T-helper 17 cell (primary cell): ENCODE results near the gene SPEF2. TPM values are rescaled to one million over a fixed set of nuclear protein-coding genes. Genes with fewer than 3 reads are reported as not detected.
A peak's percentile ranks its signal among the peaks of the same experiment; 100 is the strongest.

Experiments
- ATAC-seq: fragments of 150-1000 bp; cut with Tn5 transposase; 2 replicates; pipeline ENCODE4 v1.10.0; 2021; ENCODE audit warnings: mild to moderate bottlenecking, moderate library complexity
- DNase-seq, 3 donors: peaks; one replicate each; pipeline versions ENCODE4 v3.0.0 to v3.0.0-alpha.2; 2020 to 2021
- H3K9me3 ChIP-seq: one replicate; pipeline ENCODE4 v1.7.0; 2013; ENCODE audit warnings: low read length, mild to moderate bottlenecking; ENCODE audit not compliant: control insufficient read depth, poor library complexity, severe bottlenecking
- H3K27ac Mint-ChIP-seq: one replicate; pipeline ENCODE4 v1.8.0; 2022; ENCODE audit warnings: mild to moderate bottlenecking, moderate library complexity, mixed read lengths
- H3K27me3 Mint-ChIP-seq: one replicate; pipeline ENCODE4 v1.8.0; 2022; ENCODE audit warnings: mixed read lengths
- H3K36me3 Mint-ChIP-seq: one replicate; pipeline ENCODE4 v1.8.0; 2022; ENCODE audit warnings: low read depth, mixed read lengths
- H3K4me1 Mint-ChIP-seq: one replicate; pipeline ENCODE4 v1.8.0; 2022; ENCODE audit warnings: mild to moderate bottlenecking, mixed read lengths
- H3K4me3 Mint-ChIP-seq: one replicate; pipeline ENCODE4 v1.8.0; 2022; ENCODE audit warnings: mild to moderate bottlenecking, moderate library complexity, mixed read lengths
- total RNA-seq, 4 donors: library from RNA in 2 of 4; stranded (reverse) in 2 of 4; gene quantifications; one replicate each; pipeline ENCODE4 v1.2.3 and lab custom pipeline; 2022 to 2026

Gene SPEF2
- total RNA-seq, 2 donors from 2014 or later: 4.5 to 8.3 TPM

- peak in 1 of 3 donors; percentile 22 for DNase-seq
- H3K9me3 ChIP-seq: no peaks in the 10 kb centered on the region
- no peaks in the 10 kb centered on the region for H3K27me3 Mint-ChIP-seq
- ATAC-seq: peak; percentile 78
- H3K27ac Mint-ChIP-seq: peak overlapping the region; percentile 98
- peak overlapping the region; percentile 68 for H3K4me3 Mint-ChIP-seq
- H3K36me3 Mint-ChIP-seq: no peaks in the 10 kb centered on the region
- peaks cover 54% of the 10 kb centered on the region for H3K4me1 Mint-ChIP-seq
Observed at GRCh38 chr5:35780236-35780635, 162.6 kb downstream of the SPEF2 start.

- Mint-ChIP-seq H3K36me3 (no peaks in the 10 kb centered on the region), H3K4me3 (peak overlapping the region; percentile 85), H3K27ac (peak overlapping the region; percentile 98), H3K27me3 (no peaks in the 10 kb centered on the region), H3K4me1 (peaks cover 57% of the 10 kb centered on the region)
- ATAC-seq: no peak
- DNase-seq: no peak
- no peaks in the 10 kb centered on the region for H3K9me3 ChIP-seq
Observed at GRCh38 chr5:35781181-35781790, 163.6 kb downstream of the SPEF2 start.

GRCh38 chr5:35783551-35783950, 165.9 kb downstream of the SPEF2 start:
- Mint-ChIP-seq H3K36me3 (no peaks in the 10 kb centered on the region), H3K27ac (no peak overlapping the region), H3K27me3 (no peaks in the 10 kb centered on the region), H3K4me1 (peaks cover 54% of the 10 kb centered on the region), H3K4me3 (no peak overlapping the region)
- ATAC-seq (no peak), DNase-seq (no peak)
- H3K9me3 ChIP-seq: no peaks in the 10 kb centered on the region

- Mint-ChIP-seq H3K36me3 (no peaks in the 10 kb centered on the region), H3K27ac (peak overlapping the region; percentile 95), H3K27me3 (no peaks in the 10 kb centered on the region), H3K4me1 (peaks cover 50% of the 10 kb centered on the region), H3K4me3 (peak overlapping the region; percentile 80)
- ATAC-seq (peak; percentile 63), DNase-seq (no peak)
- H3K9me3 ChIP-seq: no peaks in the 10 kb centered on the region
Observed at GRCh38 chr5:35785601-35786085, 168.0 kb downstream of the SPEF2 start.

- Mint-ChIP-seq H3K27ac (peak overlapping the region; percentile 90), H3K4me1 (peaks cover 53% of the 10 kb centered on the region), H3K36me3 (no peaks in the 10 kb centered on the region), H3K27me3 (no peaks in the 10 kb centered on the region), H3K4me3 (no peak overlapping the region)
- ATAC-seq (no peak), DNase-seq (no peak)
- H3K9me3 ChIP-seq: no peaks in the 10 kb centered on the region
Observed at GRCh38 chr5:35788724-35789123, 171.1 kb downstream of the SPEF2 start.

GRCh38 chr5:35789732-35790456, 172.2 kb downstream of the SPEF2 start:
- peak; percentile 61 for ATAC-seq
- DNase-seq: no peak
- Mint-ChIP-seq H3K36me3 (no peaks in the 10 kb centered on the region), H3K4me1 (peaks cover 60% of the 10 kb centered on the region), H3K4me3 (peak overlapping the region; percentile 39), H3K27me3 (no peaks in the 10 kb centered on the region), H3K27ac (peak overlapping the region; percentile 90)
- H3K9me3 ChIP-seq: no peaks in the 10 kb centered on the region

- peaks cover 62% of the 10 kb centered on the region for H3K4me1 Mint-ChIP-seq
- H3K4me3 Mint-ChIP-seq: no peak overlapping the region
- H3K36me3 Mint-ChIP-seq: no peaks in the 10 kb centered on the region
- H3K27ac Mint-ChIP-seq: peak overlapping the region; percentile 90
- ATAC-seq (peak; percentile 49), DNase-seq (no peak)
- no peaks in the 10 kb centered on the region for H3K9me3 ChIP-seq
- no peaks in the 10 kb centered on the region for H3K27me3 Mint-ChIP-seq
Observed at GRCh38 chr5:35790457-35790822, 172.8 kb downstream of the SPEF2 start.

- DNase-seq (no peak), ATAC-seq (no peak)
- no peaks in the 10 kb centered on the region for H3K27me3 Mint-ChIP-seq
- peaks cover 2% of the 10 kb centered on the region for H3K36me3 Mint-ChIP-seq
- peak overlapping the region; percentile 98 for H3K27ac Mint-ChIP-seq
- H3K4me3 Mint-ChIP-seq: peak overlapping the region; percentile 66
- H3K4me1 Mint-ChIP-seq: peaks cover 68% of the 10 kb centered on the region
- no peaks in the 10 kb centered on the region for H3K9me3 ChIP-seq
Observed at GRCh38 chr5:35794328-35794619, 176.6 kb downstream of the SPEF2 start.

GRCh38 chr5:35794684-35795375, 177.2 kb downstream of the SPEF2 start:
- Mint-ChIP-seq H3K36me3 (peaks cover 2% of the 10 kb centered on the region), H3K27ac (peak overlapping the region; percentile 98), H3K4me3 (peak overlapping the region; percentile 65), H3K4me1 (peaks cover 63% of the 10 kb centered on the region), H3K27me3 (no peaks in the 10 kb centered on the region)
- DNase-seq: no peak
- ATAC-seq: no peak
- no peaks in the 10 kb centered on the region for H3K9me3 ChIP-seq

GRCh38 chr5:35799181-35799580, 181.5 kb downstream of the SPEF2 start:
- H3K27me3 Mint-ChIP-seq: no peaks in the 10 kb centered on the region
- peaks cover 2% of the 10 kb centered on the region for H3K36me3 Mint-ChIP-seq
- ATAC-seq (no peak), DNase-seq (no peak)
- H3K9me3 ChIP-seq: no peaks in the 10 kb centered on the region
- H3K4me3 Mint-ChIP-seq: no peak overlapping the region
- H3K27ac Mint-ChIP-seq: peak overlapping the region; percentile 98
- H3K4me1 Mint-ChIP-seq: peaks cover 61% of the 10 kb centered on the region

- H3K27me3 Mint-ChIP-seq: no peaks in the 10 kb centered on the region
- H3K36me3 Mint-ChIP-seq: peaks cover 2% of the 10 kb centered on the region
- H3K4me1 Mint-ChIP-seq: peaks cover 61% of the 10 kb centered on the region
- H3K9me3 ChIP-seq: no peaks in the 10 kb centered on the region
- peak overlapping the region; percentile 98 for H3K27ac Mint-ChIP-seq
- no peak overlapping the region for H3K4me3 Mint-ChIP-seq
- no peak for ATAC-seq
- DNase-seq: no peak
Observed at GRCh38 chr5:35799753-35800152, 182.1 kb downstream of the SPEF2 start.

GRCh38 chr5:35803191-35803651, 185.6 kb downstream of the SPEF2 start:
- no peak for DNase-seq
- H3K4me1 Mint-ChIP-seq: peaks cover 50% of the 10 kb centered on the region

GRCh38 chr5:35804201-35804653, 186.6 kb downstream of the SPEF2 start:
- DNase-seq (no peak), ATAC-seq (peak; percentile 26)
- Mint-ChIP-seq H3K4me1 (peaks cover 52% of the 10 kb centered on the region), H3K36me3 (peaks cover 2% of the 10 kb centered on the region), H3K4me3 (no peak overlapping the region), H3K27me3 (no peaks in the 10 kb centered on the region), H3K27ac (peak overlapping the region; percentile 98)
- H3K9me3 ChIP-seq: no peaks in the 10 kb centered on the region

More at GRCh38 chr5:35803191-35803651, 185.6 kb downstream of the SPEF2 start:
- no peaks in the 10 kb centered on the region for H3K27me3 Mint-ChIP-seq
- H3K27ac Mint-ChIP-seq: peak overlapping the region; percentile 98
- peak; percentile 72 for ATAC-seq
- no peaks in the 10 kb centered on the region for H3K9me3 ChIP-seq
- H3K36me3 Mint-ChIP-seq: peaks cover 4% of the 10 kb centered on the region
- H3K4me3 Mint-ChIP-seq: peak overlapping the region; percentile 83
